ENCODE measurements around the gene ZNF695.

ZNF695 gene

DNA sequence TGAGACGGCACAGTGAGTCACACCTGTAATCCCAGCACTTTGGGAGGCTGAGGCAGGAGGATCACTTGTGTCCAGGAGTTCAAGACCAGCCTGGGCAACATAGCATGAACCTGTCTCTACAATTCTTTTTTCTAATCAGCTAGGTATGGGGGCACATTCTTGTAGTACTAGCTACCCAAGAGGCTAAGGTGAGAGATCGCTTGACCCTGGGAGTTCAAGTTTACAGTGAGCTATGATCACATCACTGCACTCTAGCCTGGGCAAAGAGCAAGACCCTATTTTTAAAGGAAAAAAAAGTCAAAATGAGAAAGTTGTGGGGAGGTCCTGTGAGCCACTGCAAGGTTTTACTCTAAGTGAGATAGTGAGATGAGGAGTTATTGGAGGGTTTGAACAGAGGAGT is 41.4 kb downstream of the ZNF695 start:
- no peak for DNase-seq (ENCODE audit: low read depth)
- TF ChIP-seq, protein P1, sequence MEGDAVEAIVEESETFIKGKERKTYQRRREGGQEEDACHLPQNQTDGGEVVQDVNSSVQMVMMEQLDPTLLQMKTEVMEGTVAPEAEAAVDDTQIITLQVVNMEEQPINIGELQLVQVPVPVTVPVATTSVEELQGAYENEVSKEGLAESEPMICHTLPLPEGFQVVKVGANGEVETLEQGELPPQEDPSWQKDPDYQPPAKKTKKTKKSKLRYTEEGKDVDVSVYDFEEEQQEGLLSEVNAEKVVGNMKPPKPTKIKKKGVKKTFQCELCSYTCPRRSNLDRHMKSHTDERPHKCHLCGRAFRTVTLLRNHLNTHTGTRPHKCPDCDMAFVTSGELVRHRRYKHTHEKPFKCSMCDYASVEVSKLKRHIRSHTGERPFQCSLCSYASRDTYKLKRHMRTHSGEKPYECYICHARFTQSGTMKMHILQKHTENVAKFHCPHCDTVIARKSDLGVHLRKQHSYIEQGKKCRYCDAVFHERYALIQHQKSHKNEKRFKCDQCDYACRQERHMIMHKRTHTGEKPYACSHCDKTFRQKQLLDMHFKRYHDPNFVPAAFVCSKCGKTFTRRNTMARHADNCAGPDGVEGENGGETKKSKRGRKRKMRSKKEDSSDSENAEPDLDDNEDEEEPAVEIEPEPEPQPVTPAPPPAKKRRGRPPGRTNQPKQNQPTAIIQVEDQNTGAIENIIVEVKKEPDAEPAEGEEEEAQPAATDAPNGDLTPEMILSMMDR (IDR thresholded peaks at IDR 0.05; ENCODE audit: control insufficient read depth, insufficient read depth, low read depth, low read length, missing control alignments), result no peak
- H3K4me3 ChIP-seq (ENCODE audit: control insufficient read depth, low read depth, low read length), result no peak overlapping the region

DNA sequence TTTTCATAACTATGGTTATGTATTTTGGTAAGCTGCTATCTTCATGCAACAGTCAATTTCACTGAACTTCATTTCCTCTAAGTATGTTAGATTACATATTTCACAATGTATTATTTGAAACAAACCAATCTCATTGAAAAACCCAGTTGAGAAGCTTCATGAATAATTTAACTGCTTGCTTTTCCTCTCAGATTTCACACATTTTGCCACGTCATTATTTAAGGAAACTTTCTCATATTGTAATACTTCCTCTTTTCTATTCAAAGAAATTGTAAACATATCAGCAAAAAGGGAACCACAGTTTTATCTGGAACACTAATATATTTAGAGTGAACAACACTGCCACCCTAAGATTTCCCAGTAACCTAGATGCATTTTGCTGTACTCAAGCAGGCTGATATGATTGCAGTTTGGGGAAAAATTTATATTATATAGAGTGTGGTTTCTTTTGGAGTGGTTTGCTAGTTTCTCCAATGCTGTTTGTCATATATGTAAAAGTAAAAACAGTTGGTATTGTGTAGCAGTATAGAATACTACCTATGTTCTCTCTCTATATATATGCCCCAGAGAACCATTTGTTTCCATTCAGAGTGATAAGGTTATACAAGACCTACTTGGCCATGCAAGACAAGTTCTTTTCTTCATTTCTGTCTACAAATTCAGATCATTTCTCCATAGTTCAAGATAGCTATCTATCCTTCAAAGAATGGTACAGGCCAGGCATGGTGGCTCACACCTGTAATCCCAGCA is 47.7 kb downstream of the ZNF695 start:
- TF ChIP-seq, protein P1 (IDR thresholded peaks at IDR 0.05; ENCODE audit: control insufficient read depth, insufficient read depth, low read depth, low read length, missing control alignments), result no peak
- DNase-seq (ENCODE audit: low read depth), result no peak

GRCh38 chr1:246954126-246954525 is 53.7 kb downstream of the ZNF695 start:
- no peak overlapping the region for H3K4me3 ChIP-seq (ENCODE audit: control insufficient read depth, low read depth, low read length)
- DNase-seq (ENCODE audit: low read depth), result no peak
- TF ChIP-seq, protein P1 (IDR thresholded peaks at IDR 0.05; ENCODE audit: control insufficient read depth, insufficient read depth, low read depth, low read length, missing control alignments), result no peak

More for the DNA sequence above, 47.7 kb downstream of the ZNF695 start:
- H3K4me3 ChIP-seq (ENCODE audit: control insufficient read depth, low read depth, low read length), result no peak overlapping the region

GRCh38 chr1:246951413-246951812 is 56.4 kb downstream of the ZNF695 start:
- no peak overlapping the region for H3K4me3 ChIP-seq (ENCODE audit: control insufficient read depth, low read depth, low read length)
- DNase-seq (ENCODE audit: low read depth), result no peak
- TF ChIP-seq, protein P1 (IDR thresholded peaks at IDR 0.05; ENCODE audit: control insufficient read depth, insufficient read depth, low read depth, low read length, missing control alignments), result no peak

- no peak for DNase-seq (ENCODE audit: low read depth)
- no peak overlapping the region for H3K4me3 ChIP-seq (ENCODE audit: control insufficient read depth, low read depth, low read length)
- TF ChIP-seq, protein P1 (IDR thresholded peaks at IDR 0.05; ENCODE audit: control insufficient read depth, insufficient read depth, low read depth, low read length, missing control alignments), result no peak
Observed at GRCh38 chr1:246949956-246950355, 57.9 kb downstream of the ZNF695 start.

DNA sequence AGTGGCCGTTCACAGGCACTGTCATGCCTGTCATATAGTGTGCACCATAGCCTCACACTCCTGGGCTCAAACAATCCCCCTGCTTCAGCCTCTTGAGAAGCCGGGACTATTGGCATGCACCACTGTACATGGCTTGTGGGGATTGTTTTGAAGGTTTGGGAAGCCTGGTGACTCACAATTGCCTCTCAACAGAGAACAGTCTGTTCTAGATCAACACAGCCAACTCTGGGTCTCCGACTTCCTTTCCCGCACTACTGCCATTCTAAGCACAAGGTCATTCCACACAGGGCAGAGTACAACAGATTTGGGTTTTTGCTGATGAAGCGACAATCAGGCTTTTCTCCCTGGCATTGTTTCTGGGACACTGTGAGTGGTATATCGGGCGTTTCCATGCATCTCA is 60.6 kb downstream of the ZNF695 start:
- DNase-seq (ENCODE audit: low read depth), result no peak
- TF ChIP-seq, protein P1 (IDR thresholded peaks at IDR 0.05; ENCODE audit: control insufficient read depth, insufficient read depth, low read depth, low read length, missing control alignments), result no peak

More for the DNA sequence above, 60.6 kb downstream of the ZNF695 start:
- H3K4me3 ChIP-seq (ENCODE audit: control insufficient read depth, low read depth, low read length), result no peak overlapping the region

All from AG09309 (cell line).